ENCODE results near the gene EPHB2. TPM values are rescaled to one million over a fixed set of nuclear protein-coding genes. Genes with fewer than 3 reads are reported as not detected.

Gene EPHB2
- polyA plus RNA-seq, 1 donor from 2014 or later, result 22.8 TPM

DNA sequence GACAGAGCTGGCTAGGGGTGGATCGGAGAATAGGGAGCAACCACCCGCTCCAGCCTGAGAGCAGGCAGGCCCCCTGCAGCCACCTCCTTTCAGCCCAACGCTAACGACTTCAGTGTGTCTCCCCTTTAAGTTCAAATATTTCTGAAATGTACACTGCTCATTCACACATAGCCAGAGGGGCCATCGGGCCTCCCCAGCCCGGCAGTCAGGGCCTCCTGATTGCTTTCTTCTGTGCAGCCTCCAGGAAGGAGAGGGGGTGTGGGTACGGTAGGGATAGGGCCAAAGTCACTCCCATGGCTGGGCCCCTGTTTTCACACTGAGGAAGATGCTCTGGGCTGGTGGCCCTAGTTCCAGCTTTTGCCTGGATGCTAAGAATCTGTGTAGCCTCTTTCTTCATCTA, 64.8 kb downstream of the EPHB2 start:
- no peaks in the 10 kb centered on the region for H3K9me3 ChIP-seq (ENCODE audit: low read length)
- H2AFZ ChIP-seq (ENCODE audit: low read depth, low read length), result no peak overlapping the region
- peaks cover 4% of the 10 kb centered on the region for H3K79me2 ChIP-seq (replicated peaks; ENCODE audit: insufficient read depth, low read length)
- H3K4me2 ChIP-seq (ENCODE audit: low read length), result no peak overlapping the region
- H3K4me3 ChIP-seq (ENCODE audit: low read length), result no peak overlapping the region
- no peaks in the 10 kb centered on the region for H3K9me2 ChIP-seq (ENCODE audit: insufficient read depth, low read length)
- H3K27ac ChIP-seq (ENCODE audit: low read length), result no peak overlapping the region
- no peak overlapping the region for H3K9ac ChIP-seq (ENCODE audit: low read length)
- TF ChIP-seq MXI1 (conservative IDR thresholded peaks at IDR 0.05; ENCODE audit: poor library complexity, severe bottlenecking) (no peak), RAD21 (conservative IDR thresholded peaks at IDR 0.05) (no peak), SMC3 (conservative IDR thresholded peaks at IDR 0.05; ENCODE audit: poor library complexity) (no peak), POLR2AphosphoS5 (IDR thresholded peaks at IDR 0.05) (no peak), EZH2 (IDR thresholded peaks at IDR 0.05; ENCODE audit: borderline replicate concordance, insufficient read depth, low read length, poor library complexity, severe bottlenecking) (no peak), TAF1 (IDR thresholded peaks at IDR 0.05; ENCODE audit: low read depth) (no peak), EP300 (conservative IDR thresholded peaks at IDR 0.05; ENCODE audit: poor library complexity, severe bottlenecking) (no peak)
- TF ChIP-seq, protein P1, sequence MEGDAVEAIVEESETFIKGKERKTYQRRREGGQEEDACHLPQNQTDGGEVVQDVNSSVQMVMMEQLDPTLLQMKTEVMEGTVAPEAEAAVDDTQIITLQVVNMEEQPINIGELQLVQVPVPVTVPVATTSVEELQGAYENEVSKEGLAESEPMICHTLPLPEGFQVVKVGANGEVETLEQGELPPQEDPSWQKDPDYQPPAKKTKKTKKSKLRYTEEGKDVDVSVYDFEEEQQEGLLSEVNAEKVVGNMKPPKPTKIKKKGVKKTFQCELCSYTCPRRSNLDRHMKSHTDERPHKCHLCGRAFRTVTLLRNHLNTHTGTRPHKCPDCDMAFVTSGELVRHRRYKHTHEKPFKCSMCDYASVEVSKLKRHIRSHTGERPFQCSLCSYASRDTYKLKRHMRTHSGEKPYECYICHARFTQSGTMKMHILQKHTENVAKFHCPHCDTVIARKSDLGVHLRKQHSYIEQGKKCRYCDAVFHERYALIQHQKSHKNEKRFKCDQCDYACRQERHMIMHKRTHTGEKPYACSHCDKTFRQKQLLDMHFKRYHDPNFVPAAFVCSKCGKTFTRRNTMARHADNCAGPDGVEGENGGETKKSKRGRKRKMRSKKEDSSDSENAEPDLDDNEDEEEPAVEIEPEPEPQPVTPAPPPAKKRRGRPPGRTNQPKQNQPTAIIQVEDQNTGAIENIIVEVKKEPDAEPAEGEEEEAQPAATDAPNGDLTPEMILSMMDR (IDR thresholded peaks at IDR 0.05; ENCODE audit: poor library complexity, severe bottlenecking), result no peak
- TF ChIP-seq, protein P2, sequence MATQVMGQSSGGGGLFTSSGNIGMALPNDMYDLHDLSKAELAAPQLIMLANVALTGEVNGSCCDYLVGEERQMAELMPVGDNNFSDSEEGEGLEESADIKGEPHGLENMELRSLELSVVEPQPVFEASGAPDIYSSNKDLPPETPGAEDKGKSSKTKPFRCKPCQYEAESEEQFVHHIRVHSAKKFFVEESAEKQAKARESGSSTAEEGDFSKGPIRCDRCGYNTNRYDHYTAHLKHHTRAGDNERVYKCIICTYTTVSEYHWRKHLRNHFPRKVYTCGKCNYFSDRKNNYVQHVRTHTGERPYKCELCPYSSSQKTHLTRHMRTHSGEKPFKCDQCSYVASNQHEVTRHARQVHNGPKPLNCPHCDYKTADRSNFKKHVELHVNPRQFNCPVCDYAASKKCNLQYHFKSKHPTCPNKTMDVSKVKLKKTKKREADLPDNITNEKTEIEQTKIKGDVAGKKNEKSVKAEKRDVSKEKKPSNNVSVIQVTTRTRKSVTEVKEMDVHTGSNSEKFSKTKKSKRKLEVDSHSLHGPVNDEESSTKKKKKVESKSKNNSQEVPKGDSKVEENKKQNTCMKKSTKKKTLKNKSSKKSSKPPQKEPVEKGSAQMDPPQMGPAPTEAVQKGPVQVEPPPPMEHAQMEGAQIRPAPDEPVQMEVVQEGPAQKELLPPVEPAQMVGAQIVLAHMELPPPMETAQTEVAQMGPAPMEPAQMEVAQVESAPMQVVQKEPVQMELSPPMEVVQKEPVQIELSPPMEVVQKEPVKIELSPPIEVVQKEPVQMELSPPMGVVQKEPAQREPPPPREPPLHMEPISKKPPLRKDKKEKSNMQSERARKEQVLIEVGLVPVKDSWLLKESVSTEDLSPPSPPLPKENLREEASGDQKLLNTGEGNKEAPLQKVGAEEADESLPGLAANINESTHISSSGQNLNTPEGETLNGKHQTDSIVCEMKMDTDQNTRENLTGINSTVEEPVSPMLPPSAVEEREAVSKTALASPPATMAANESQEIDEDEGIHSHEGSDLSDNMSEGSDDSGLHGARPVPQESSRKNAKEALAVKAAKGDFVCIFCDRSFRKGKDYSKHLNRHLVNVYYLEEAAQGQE (IDR thresholded peaks at IDR 0.05; ENCODE audit: borderline replicate concordance), result no peak
- H3K27me3 ChIP-seq (ENCODE audit: insufficient read depth, low read depth, low read length), result no peaks in the 10 kb centered on the region
- no peaks in the 10 kb centered on the region for H3K36me3 ChIP-seq (ENCODE audit: insufficient read depth, low read length)
- no peaks in the 10 kb centered on the region for H3F3A ChIP-seq (ENCODE audit: insufficient read depth, low read length, poor library complexity, severe bottlenecking)
- H4K20me1 ChIP-seq (ENCODE audit: insufficient read depth), result no peaks in the 10 kb centered on the region

DNA sequence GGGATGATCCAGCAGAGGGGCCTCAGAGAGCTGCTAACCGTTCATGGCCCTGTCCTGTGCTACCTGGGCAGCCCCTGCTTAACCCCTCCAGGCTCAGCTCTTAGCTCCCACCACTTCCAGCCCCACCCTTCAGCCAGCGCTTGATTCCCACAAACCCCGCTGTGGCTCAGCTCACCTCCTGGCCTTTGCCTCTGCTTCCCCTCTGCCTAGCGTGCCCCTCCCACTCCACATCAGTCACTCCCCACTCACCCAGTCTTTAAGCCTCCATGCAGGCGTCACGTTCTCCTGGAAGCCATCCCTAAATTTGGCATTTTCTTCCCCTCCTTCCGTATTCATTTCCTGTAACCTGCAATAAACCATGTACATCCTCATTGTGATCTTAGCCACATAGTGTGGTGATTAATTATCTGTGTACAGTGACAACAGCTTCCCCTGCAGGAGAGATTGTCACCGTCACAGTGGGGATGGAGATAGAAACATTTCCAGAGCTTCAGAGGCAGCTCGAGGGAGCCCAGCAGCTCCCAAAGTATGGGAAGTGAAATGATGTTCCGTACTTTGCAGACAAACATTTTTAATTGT, 65.5 kb downstream of the EPHB2 start:
- Histone ChIP-seq H3K9me2 (ENCODE audit: insufficient read depth, low read length) (no peaks in the 10 kb centered on the region), H3K27ac (ENCODE audit: low read length) (no peak overlapping the region), H3K27me3 (ENCODE audit: insufficient read depth, low read depth, low read length) (no peaks in the 10 kb centered on the region), H3K4me3 (ENCODE audit: low read length) (no peak overlapping the region), H3K9ac (ENCODE audit: low read length) (no peak overlapping the region), H3F3A (ENCODE audit: insufficient read depth, low read length, poor library complexity, severe bottlenecking) (no peaks in the 10 kb centered on the region), H3K9me3 (ENCODE audit: low read length) (no peaks in the 10 kb centered on the region), H3K36me3 (ENCODE audit: insufficient read depth, low read length) (no peaks in the 10 kb centered on the region), H2AFZ (ENCODE audit: low read depth, low read length) (no peak overlapping the region), H3K4me2 (ENCODE audit: low read length) (no peak overlapping the region), H4K20me1 (ENCODE audit: insufficient read depth) (no peaks in the 10 kb centered on the region), H3K79me2 (replicated peaks; ENCODE audit: insufficient read depth, low read length) (peaks cover 4% of the 10 kb centered on the region)
- peak; percentile 36 for TF ChIP-seq RAD21 (conservative IDR thresholded peaks at IDR 0.05)
- TF ChIP-seq, protein P1 (IDR thresholded peaks at IDR 0.05; ENCODE audit: poor library complexity, severe bottlenecking), result peak; percentile 51
- no peak for TF ChIP-seq POLR2AphosphoS5 (IDR thresholded peaks at IDR 0.05)
- no peak for TF ChIP-seq MXI1 (conservative IDR thresholded peaks at IDR 0.05; ENCODE audit: poor library complexity, severe bottlenecking)
